A549 (cell line): ENCODE measurements around the gene ZNF740.

ENCODE experiments used
- BHLHE40 ChIP-seq: IDR thresholded peaks from 2 replicates; pipeline ENCODE4 v1.6.1; 2012; ENCODE audit warnings: low read depth, low read length, inconsistent platforms
- CEBPB ChIP-seq, 2 experiments: fragments of >200 bp in 1 of 2; sonication (Bioruptor Twin) in 1 of 2; formaldehyde crosslinking in 1 of 2; IDR thresholded peaks; 2 replicates each; pipeline ENCODE4 v1.6.1; 2012 to 2016
- CTCF ChIP-seq: fragments of >200 bp; sonication (Bioruptor Twin); formaldehyde crosslinking; IDR thresholded peaks from 3 replicates; pipeline ENCODE4 v1.5.1; 2016
- GATA3 ChIP-seq: IDR thresholded peaks from 2 replicates; pipeline ENCODE4 v1.6.1; 2012; ENCODE audit warnings: borderline replicate concordance
- POLR2A ChIP-seq: IDR thresholded peaks from 2 replicates; pipeline ENCODE4 v1.6.1; 2012; ENCODE audit warnings: mild to moderate bottlenecking, low read length
- POLR2AphosphoS2 ChIP-seq: conservative IDR thresholded peaks from 2 replicates; pipeline ENCODE4 v1.6.1; 2012; ENCODE audit warnings: low read length, improper control_type of control experiment, inconsistent platforms

GRCh38 chr12:53219956-53220693 lies 39.6 kb downstream of the ZNF740 start:
- TF ChIP-seq CTCF (no peak), POLR2AphosphoS2 (no peak), POLR2A (no peak), GATA3 (no peak), BHLHE40 (no peak), CEBPB (IDR thresholded peaks at IDR 0.05) (no peak)
